GM19463 (cell line): Measurements from ENCODE around the gene TEDC2.

Experiments used
- ATAC-seq: cut with Tn5 transposase; IDR thresholded peaks from one replicate; pipeline ENCODE4 v1.9.1; 2021; ENCODE audit warnings: mild to moderate bottlenecking, moderate library complexity; ENCODE audit not compliant: unreplicated experiment

Gene TEDC2

DNA sequence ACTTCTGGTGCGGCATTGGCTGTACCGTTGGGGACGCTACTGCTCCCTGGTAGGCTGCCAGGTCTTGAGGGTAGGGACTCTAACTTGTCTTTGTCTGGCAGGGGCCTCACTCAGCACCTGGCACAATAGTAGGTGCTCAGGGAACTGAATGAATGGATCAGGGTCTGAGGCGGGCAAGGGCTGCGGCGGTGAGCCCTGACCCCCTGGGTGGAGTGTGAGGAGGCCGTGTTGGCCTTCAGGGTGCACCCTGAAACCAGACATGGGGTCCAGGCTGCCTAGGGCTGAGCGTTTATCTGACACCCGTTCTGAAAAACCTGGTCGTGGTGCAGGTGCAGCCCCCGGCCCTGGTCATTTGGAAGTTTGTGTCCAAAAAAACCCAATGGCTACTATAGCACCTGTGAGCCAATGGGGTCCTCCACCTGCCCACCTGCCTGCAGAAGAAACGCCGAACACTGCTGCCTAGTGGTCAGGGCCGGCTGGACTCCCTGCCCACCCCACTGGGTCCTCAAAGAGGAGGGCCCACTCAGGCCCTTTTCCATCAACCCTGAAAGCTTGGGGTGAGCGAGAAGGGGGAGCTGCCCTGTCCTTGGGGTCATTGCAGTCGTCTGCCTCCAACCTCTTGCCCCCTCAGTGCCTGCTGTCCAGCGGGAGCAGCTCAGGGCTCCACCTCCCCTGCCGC lies 49.0 kb downstream of the TEDC2 start:
- no peak for ATAC-seq

DNA sequence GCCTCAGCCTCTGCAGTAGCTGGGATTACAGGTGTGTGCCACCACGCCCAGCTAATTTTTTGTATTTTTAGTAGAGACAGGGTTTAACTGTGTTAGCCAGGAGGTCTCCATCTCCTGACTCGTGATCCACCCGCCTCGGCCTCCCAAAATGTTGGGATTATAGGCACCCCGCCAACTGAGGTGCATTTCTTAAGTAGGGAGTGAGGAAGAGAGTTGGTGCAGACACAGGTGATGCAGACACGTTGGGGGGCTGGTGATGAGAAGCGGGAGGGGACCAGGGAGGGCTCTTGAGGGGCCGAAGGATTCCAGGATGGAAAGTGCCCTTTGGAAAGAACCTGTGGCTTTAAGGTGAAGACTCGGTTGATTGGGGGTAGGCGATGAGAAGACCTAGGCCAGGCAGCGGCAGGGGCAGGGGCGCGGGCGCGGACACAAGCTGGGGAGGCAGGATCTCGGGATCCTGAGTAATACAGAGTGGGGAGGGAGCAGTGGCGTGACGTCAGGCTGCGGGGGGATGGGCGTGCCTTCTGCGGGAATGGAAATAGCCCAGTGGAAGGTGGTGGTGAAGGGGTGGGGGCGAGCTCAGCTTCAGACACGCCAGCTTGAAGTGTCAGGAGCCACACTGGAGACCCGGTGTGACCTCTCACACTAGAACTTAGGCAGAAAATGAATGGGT lies 51.4 kb downstream of the TEDC2 start:
- ATAC-seq: no peak

DNA sequence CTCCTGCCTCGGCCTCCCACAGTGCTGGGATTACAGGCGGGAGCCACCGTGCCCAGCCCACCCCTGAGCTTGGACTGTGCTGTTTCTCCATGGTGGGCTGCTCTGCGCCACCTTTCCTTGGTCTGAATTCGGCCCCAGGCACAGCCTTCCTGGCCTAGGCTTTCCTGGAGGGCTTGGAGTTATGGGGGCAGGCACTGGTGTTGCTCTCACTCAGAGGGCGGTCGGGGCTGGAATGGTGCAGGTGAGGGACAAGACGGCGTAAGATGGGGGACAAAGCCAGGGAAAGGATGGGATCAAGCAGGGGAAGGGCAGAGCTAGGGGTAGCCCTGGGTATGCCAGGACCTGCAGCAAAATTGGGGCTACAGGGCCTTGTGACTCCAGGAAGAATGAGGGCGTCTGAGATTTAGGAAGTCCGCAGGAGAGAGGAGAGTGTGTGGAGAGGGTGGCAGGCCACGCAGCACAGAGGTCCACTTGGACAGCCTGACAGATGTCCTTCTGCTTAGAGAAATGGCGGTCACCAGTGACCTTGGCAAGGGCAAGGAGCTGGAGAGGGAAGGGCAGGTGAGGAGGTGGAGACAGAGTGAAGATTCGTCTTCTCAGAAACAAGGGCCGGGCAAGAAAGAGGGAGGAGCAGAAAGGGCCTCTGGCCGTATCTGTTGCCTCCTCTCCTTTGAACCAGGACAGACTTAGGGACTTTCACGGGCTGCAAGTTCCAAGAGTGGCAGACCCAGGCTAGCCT lies 52.3 kb downstream of the TEDC2 start:
- no peak for ATAC-seq

DNA sequence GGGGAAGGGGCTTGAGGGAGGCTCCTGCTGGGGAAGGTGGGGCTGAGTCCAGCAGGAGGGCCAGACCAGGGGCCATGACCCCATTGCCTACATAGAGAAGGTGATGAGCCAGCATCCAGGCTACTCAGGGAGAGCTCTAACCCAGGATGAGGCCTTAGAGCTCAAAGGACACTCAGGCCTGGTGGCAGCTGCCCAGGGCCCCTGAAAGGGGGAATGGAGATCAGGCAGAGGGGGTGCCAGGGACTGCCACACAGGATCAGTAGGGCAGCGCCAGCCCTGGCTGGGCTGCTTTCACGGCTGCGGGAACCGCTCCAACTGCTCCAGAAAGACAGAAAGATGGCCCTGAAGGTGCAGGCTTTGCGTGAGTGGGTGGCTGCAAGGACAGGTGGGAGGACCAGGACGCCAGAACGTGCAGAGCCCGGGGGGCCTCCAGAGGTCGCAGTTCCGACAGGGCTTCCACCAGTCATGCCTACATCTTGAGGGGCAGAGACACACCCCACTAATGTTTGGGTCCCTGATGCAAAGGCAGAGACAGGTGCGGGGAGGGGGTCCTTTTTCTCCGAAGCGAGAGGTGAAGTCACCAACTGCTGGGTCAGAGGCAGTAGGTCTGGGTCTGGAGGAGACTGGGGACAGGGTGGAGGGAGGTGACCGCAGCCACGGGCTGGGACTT lies 53.0 kb downstream of the TEDC2 start:
- ATAC-seq: no peak

DNA sequence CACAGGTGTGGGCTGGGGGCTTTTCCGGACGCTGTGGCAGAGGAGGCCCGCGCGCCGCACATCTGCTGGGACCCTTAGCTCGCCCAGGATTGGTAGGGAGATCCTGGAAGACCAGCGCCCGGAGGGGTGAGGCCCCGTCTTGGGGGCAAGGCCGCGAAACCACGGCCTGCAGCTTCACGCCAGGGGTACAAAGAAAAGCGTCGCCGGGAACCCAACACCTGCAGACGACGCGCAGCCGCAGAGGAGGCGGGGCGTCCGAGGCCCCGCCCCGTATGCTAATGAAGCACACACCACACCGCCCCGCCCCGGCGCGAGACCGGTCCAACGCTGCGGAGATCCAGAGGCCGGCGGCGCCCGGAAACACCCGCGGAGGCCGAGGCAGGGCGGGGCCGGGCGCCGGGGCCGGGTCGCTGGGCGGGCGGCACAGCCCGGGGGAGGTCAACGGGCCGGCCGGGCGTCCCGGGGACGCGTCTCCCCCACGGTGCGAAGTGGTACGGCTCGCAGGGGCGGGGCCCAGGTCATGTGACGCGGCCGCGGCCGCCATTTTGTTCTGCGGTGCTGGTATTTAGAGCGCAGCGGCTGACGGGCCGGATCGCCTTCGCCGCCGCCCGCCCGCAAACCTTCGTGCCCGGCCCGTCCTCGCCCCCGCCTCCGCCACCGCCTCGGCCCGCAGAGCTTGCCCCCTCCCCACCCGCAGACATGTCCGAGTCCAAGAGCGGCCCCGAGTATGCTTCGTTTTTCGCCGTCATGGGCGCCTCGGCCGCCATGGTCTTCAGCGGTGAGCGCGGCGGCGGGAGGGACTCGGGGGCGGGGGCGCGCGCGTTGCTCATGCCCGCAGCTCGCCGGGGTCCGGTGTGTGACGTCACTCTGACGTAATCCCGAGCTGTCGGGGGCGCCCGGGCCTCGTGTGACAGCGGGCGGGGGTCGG lies 53.8 kb downstream of the TEDC2 start, which contains the start of gene ATP6V0C:
Gene ATP6V0C, plus strand, starts transcription at position 548 of the 928 bp plus-strand sequence. Its CDS starts 152 bp downstream, at position 700.
- ATAC-seq: peak; percentile 72
